SK-N-SH (cell line): ENCODE results near the gene COLQ. TPM values are rescaled to one million over a fixed set of nuclear protein-coding genes. Genes with fewer than 3 reads are reported as not detected.

ENCODE experiments used
- CTCF ChIA-PET: fragments of 300-600, 350-600 bp; formaldehyde crosslinking; extraction: SDS; loops from one replicate; lab custom pipeline; 2021; lab: Yijun Ruan, JAX
- POLR2A ChIA-PET: fragments of 350-600 bp; sonication (Branson Sonifier 250); formaldehyde crosslinking; extraction: SDS; loops from one replicate; lab custom pipeline; 2020; ENCODE audit warnings: antibody characterized with exemption, inconsistent platforms; lab: Yijun Ruan, JAX
- DNase-seq: peaks from one replicate; pipeline ENCODE4 v3.0.0; 2012
- H2AFZ ChIP-seq: fragments of 200-600 bp; sonication (generic); 2 replicates; pipeline ENCODE4 v1.8.1; 2016; ENCODE audit warnings: antibody characterized with exemption, mild to moderate bottlenecking, low read depth
- H3F3A ChIP-seq: fragments of 200-600 bp; sonication (generic); replicated peaks from 2 replicates; pipeline ENCODE3; 2016; ENCODE audit warnings: antibody characterized with exemption, mild to moderate bottlenecking; ENCODE audit not compliant: insufficient read depth
- H3K27ac ChIP-seq, 2 experiments: fragments of 200-500 bp in 1 of 2; fragments of 200-600 bp in 1 of 2; sonication (Bioruptor generic) in 1 of 2; sonication (generic), shearing (Covaris generic) in 1 of 2; 2 replicates each; pipeline versions ENCODE4 v1.5.1 to v1.6.1; 2014 to 2016; ENCODE audit warnings: low read depth in 2 of 2, inconsistent platforms in 1 of 2, low read length in 1 of 2, mild to moderate bottlenecking in 1 of 2, mixed read lengths in 1 of 2
- H3K27me3 ChIP-seq: fragments of 200-600 bp; sonication (generic), shearing (Covaris generic); 2 replicates; pipeline ENCODE4 v1.6.1; 2016; ENCODE audit warnings: mixed run types; ENCODE audit not compliant: insufficient read depth
- H3K36me3 ChIP-seq, 2 experiments: fragments of 200-500 bp in 1 of 2; fragments of 200-600 bp in 1 of 2; sonication (Bioruptor generic) in 1 of 2; sonication (generic) in 1 of 2; replicated peaks in 1 of 2; 2 replicates each; pipeline versions ENCODE3 to v1.5.1; 2014 to 2016; ENCODE audit warnings: low read length in 1 of 2, mild to moderate bottlenecking in 1 of 2; ENCODE audit not compliant: insufficient read depth in 2 of 2, control insufficient read depth in 1 of 2
- H3K4me1 ChIP-seq, 2 experiments: fragments of 200-500 bp in 1 of 2; fragments of 200-600 bp in 1 of 2; sonication (Bioruptor generic) in 1 of 2; sonication (generic), shearing (Covaris generic) in 1 of 2; 2 replicates each; pipeline versions ENCODE4 v1.5.1 to v1.6.1; 2014 to 2016; ENCODE audit warnings: low read depth in 1 of 2, low read length in 1 of 2, mixed run types in 1 of 2; ENCODE audit not compliant: insufficient read depth in 2 of 2, control insufficient read depth in 1 of 2
- H3K4me2 ChIP-seq: fragments of 200-600 bp; sonication (generic), shearing (Covaris generic); 2 replicates; pipeline ENCODE4 v1.6.1; 2017; ENCODE audit warnings: mixed run types
- H3K4me3 ChIP-seq, 2 experiments: fragments of 200-500 bp in 1 of 2; fragments of 200-600 bp in 1 of 2; sonication (Bioruptor generic) in 1 of 2; sonication (generic), shearing (Covaris generic) in 1 of 2; 2 replicates each; pipeline versions ENCODE4 v1.5.1 to v1.8.1; 2014 to 2016; ENCODE audit warnings: low read depth in 2 of 2, inconsistent platforms in 1 of 2, low read length in 1 of 2, mild to moderate bottlenecking in 1 of 2, mixed read lengths in 1 of 2, moderate library complexity in 1 of 2
- H3K79me2 ChIP-seq: fragments of 200-600 bp; sonication (generic); 2 replicates; pipeline ENCODE4 v1.8.1; 2017; ENCODE audit warnings: mild to moderate bottlenecking; ENCODE audit not compliant: insufficient read depth
- H3K9ac ChIP-seq: fragments of 200-600 bp; sonication (generic); 2 replicates; pipeline ENCODE4 v1.6.1; 2017; ENCODE audit warnings: mixed run types
- H3K9me2 ChIP-seq: fragments of 200-600 bp; sonication (generic); 2 replicates; pipeline ENCODE4 v1.6.1; 2017; ENCODE audit warnings: mixed run types
- H3K9me3 ChIP-seq: fragments of 200-600 bp; sonication (generic); 2 replicates; pipeline ENCODE4 v1.6.1; 2017; ENCODE audit warnings: mixed run types, mild to moderate bottlenecking, moderate library complexity
- H4K20me1 ChIP-seq: fragments of 200-600 bp; sonication (generic); 2 replicates; pipeline ENCODE4 v1.6.1; 2017; ENCODE audit warnings: mild to moderate bottlenecking, mixed run types; ENCODE audit not compliant: insufficient read depth
- CHD2 ChIP-seq: fragments of 150-350 bp; IDR thresholded peaks from 2 replicates; pipeline ENCODE4 v1.6.1; 2018; ENCODE audit warnings: low read length; ENCODE audit not compliant: partially characterized antibody
- CTCF ChIP-seq: fragments of 200-600 bp; sonication (generic); IDR thresholded peaks from 2 replicates; pipeline ENCODE4 v1.6.1; 2017; ENCODE audit warnings: antibody characterized with exemption, mild to moderate bottlenecking, moderate library complexity
- ELF1 ChIP-seq: IDR thresholded peaks from 2 replicates; pipeline ENCODE4 v1.4.0; 2012
- GABPA ChIP-seq: IDR thresholded peaks from 2 replicates; pipeline ENCODE4 v1.4.0; 2012; ENCODE audit warnings: low read depth, mild to moderate bottlenecking
- IRF3 ChIP-seq: fragments of 150-350 bp; IDR thresholded peaks from 2 replicates; pipeline ENCODE4 v1.6.1; 2016; ENCODE audit warnings: mild to moderate bottlenecking, low read depth, low read length
- MAX ChIP-seq: IDR thresholded peaks from 2 replicates; pipeline ENCODE4 v1.4.0; 2012; ENCODE audit warnings: low read depth
- MXI1 ChIP-seq: IDR thresholded peaks from 2 replicates; pipeline ENCODE4 v1.6.1; 2012; ENCODE audit warnings: mild to moderate bottlenecking, low read depth, low read length, improper control_type of control experiment
- NFIC ChIP-seq: IDR thresholded peaks from 2 replicates; pipeline ENCODE4 v1.4.0; 2012; ENCODE audit warnings: borderline replicate concordance
- POLR2AphosphoS5 ChIP-seq: IDR thresholded peaks from 2 replicates; pipeline ENCODE4 v1.6.1; 2012; ENCODE audit warnings: low read depth, low read length
- REST ChIP-seq: IDR thresholded peaks from 2 replicates; pipeline ENCODE4 v1.6.1; 2012; ENCODE audit warnings: mild to moderate bottlenecking, low read depth, low read length, moderate library complexity
- RXRA ChIP-seq: IDR thresholded peaks from 2 replicates; pipeline ENCODE4 v1.4.0; 2012; ENCODE audit warnings: low read depth, mild to moderate bottlenecking, borderline replicate concordance
- SIN3A ChIP-seq: IDR thresholded peaks from 2 replicates; pipeline ENCODE4 v1.6.1; 2012; ENCODE audit warnings: low read depth, mild to moderate bottlenecking, low read length, moderate library complexity, borderline replicate concordance
- SMC3 ChIP-seq: IDR thresholded peaks from 2 replicates; pipeline ENCODE4 v1.6.1; 2012; ENCODE audit warnings: low read depth, low read length, improper control_type of control experiment
- TAF1 ChIP-seq: IDR thresholded peaks from 2 replicates; pipeline ENCODE4 v1.6.1; 2012; ENCODE audit warnings: low read depth, mild to moderate bottlenecking, low read length, moderate library complexity, borderline replicate concordance
- TEAD4 ChIP-seq: IDR thresholded peaks from 2 replicates; pipeline ENCODE4 v1.4.0; 2012; ENCODE audit warnings: mild to moderate bottlenecking, borderline replicate concordance; ENCODE audit not compliant: insufficient read depth
- YY1 ChIP-seq: IDR thresholded peaks from 2 replicates; pipeline ENCODE4 v1.4.0; 2012; ENCODE audit warnings: low read depth, mild to moderate bottlenecking
- WGBS: methylation state at CpG from one replicate; pipeline ENCODE4 v1.1.6; 2017; ENCODE audit warnings: low lambda C conversion rate; 5-methylcytosine and 5-hydroxymethylcytosine counted together
- polyA plus RNA-seq, 3 experiments: library from polyadenylated mRNA; depleted of rRNA; stranded (reverse); fragments of >200 nt; gene quantifications; 2 replicates each; pipeline ENCODE4 v1.2.3, GENCODE V29; 2012
- TF ChIP-seq, protein P1 (sequence below): IDR thresholded peaks from 2 replicates; pipeline ENCODE4 v1.4.0; 2012; ENCODE audit warnings: low read depth, borderline replicate concordance
- TF ChIP-seq, protein P2 (sequence below): fragments of 150-350 bp; IDR thresholded peaks from 2 replicates; pipeline ENCODE4 v1.6.1; 2017; ENCODE audit warnings: antibody characterized with exemption, low read length, low read depth, borderline replicate concordance

Gene COLQ
- polyA plus RNA-seq, 1 of the 3 experiments (the other 2 are of a cell fraction): 1.5 TPM

GRCh38 chr3:15427981-15428380 is 93.5 kb downstream of the COLQ start (continued):
- TF ChIP-seq GABPA (no peak), RXRA (no peak), MXI1 (no peak), CHD2 (no peak)
- TF ChIP-seq, protein P1, sequence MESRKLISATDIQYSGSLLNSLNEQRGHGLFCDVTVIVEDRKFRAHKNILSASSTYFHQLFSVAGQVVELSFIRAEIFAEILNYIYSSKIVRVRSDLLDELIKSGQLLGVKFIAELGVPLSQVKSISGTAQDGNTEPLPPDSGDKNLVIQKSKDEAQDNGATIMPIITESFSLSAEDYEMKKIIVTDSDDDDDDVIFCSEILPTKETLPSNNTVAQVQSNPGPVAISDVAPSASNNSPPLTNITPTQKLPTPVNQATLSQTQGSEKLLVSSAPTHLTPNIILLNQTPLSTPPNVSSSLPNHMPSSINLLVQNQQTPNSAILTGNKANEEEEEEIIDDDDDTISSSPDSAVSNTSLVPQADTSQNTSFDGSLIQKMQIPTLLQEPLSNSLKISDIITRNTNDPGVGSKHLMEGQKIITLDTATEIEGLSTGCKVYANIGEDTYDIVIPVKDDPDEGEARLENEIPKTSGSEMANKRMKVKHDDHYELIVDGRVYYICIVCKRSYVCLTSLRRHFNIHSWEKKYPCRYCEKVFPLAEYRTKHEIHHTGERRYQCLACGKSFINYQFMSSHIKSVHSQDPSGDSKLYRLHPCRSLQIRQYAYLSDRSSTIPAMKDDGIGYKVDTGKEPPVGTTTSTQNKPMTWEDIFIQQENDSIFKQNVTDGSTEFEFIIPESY: no peak

GRCh38 chr3:15427182-15427880 is 94.2 kb downstream of the COLQ start, which contains the start of the genes EAF1 and METTL6:
TSS of gene EAF1 (plus strand) at chr3:15427598. CDS start at chr3:15427780, 182 bp downstream.
TSS of gene METTL6 (minus strand) at chr3:15427544. CDS start at chr3:15426511, 1,033 bp downstream.
- TF ChIP-seq GABPA (peak; percentile 98), CTCF (peak; percentile 14; the same call in 1 of the 2 replicates), SMC3 (peak; percentile 4; the same call in 1 of the 2 replicates), MAX (peak; percentile 89), TAF1 (peak; percentile 80), SIN3A (peak; percentile 95; the same call in 1 of the 2 replicates), TEAD4 (no peak), IRF3 (no peak), YY1 (peak; percentile 83), MXI1 (peak; percentile 67; the same call in 1 of the 2 replicates), CHD2 (peak; percentile 18), NFIC (no peak), REST (0 out of 2 replicates have a peak, but pooled peaks have one; percentile 5), POLR2AphosphoS5 (peak; percentile 90), ELF1 (peak; percentile 93)
- TF ChIP-seq, protein P2, sequence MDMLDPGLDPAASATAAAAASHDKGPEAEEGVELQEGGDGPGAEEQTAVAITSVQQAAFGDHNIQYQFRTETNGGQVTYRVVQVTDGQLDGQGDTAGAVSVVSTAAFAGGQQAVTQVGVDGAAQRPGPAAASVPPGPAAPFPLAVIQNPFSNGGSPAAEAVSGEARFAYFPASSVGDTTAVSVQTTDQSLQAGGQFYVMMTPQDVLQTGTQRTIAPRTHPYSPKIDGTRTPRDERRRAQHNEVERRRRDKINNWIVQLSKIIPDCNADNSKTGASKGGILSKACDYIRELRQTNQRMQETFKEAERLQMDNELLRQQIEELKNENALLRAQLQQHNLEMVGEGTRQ: no peak
- peak within 1 kb of the TSS; percentile 90 for H3K9ac ChIP-seq
- H3K4me1 ChIP-seq: peaks cover 14 to 15% of the 10 kb centered on the region in 2 experiments; a peak in 3 of 4 replicates
- no peaks in the 10 kb centered on the region for H3K27me3 ChIP-seq
- H3K4me3 ChIP-seq: peak within 1 kb of the TSS; percentile 89 to 91
- H3K36me3 ChIP-seq: peaks cover 37 to 51% of the 10 kb centered on the region in 2 experiments
- peaks cover 19% of the 10 kb centered on the region; the same call in 1 of the 2 replicates for H4K20me1 ChIP-seq
- peak within 1 kb of the TSS; percentile 94 for H2AFZ ChIP-seq
- H3K79me2 ChIP-seq: peaks cover 69% of the 10 kb centered on the region
- ChIA-PET POLR2A (no interaction called here), CTCF (interaction anchor here (0.9 to 1.5 kb wide), 3 partner anchors 99 to 131 kb away, joined by 3 to 5 read pairs (median 3); no protein-coding TSS in a partner anchor)
- H3K9me2 ChIP-seq: no peaks in the 10 kb centered on the region
- DNase-seq: peak; percentile 91
- peak within 1 kb of the TSS; percentile 98 for H3K4me2 ChIP-seq
- peak within 1 kb of the TSS; percentile 75 to 86 for H3K27ac ChIP-seq
- H3F3A ChIP-seq: no peaks in the 10 kb centered on the region
- 2% methylated on average over 30 of the region's 52 CpGs for WGBS
- H3K9me3 ChIP-seq: no peaks in the 10 kb centered on the region
